ENCODE measurements around the gene PPP1R1B.

PPP1R1B gene

DNA sequence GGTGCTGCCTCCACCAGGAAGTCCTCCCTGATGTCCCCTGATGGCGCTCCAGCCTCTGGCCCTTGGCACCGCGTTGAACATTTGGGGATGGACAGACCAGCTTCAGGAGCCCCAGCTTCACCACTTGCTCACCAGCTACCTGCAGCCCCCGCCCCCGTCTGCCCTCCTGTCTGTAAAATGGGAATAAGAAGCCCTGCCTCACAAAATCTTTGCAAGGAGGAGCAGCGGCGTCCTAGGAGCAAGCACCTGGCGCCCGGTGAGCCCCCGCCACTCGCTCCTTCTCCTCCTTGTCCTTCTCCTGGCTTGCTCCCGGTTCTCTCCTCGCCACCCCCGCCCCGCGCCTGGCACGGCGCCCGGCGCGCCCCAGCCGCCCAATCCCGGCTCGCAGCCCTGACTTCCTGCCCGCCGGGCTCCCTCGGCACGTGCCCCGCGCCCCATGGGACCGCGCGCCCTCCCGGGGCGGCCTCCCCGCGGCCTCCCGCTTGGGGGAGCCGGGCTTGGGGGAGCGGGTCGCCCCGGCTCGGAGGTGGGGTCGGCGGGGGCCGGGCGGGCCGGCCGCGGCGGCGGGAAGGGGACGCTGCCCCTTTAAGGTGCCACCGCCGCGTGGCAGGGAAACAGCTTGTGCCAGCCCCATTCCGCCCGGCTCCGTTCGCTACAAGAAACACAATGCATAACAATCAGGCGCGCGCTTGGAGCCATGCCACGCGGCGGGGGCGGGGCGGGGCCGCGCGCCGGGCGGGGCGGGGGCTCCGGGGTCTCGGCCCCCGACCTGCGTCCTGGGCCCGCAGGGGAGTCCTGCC is 9.1 kb upstream of the PPP1R1B start:
- DNase-seq, result peak; percentile 83

DNA sequence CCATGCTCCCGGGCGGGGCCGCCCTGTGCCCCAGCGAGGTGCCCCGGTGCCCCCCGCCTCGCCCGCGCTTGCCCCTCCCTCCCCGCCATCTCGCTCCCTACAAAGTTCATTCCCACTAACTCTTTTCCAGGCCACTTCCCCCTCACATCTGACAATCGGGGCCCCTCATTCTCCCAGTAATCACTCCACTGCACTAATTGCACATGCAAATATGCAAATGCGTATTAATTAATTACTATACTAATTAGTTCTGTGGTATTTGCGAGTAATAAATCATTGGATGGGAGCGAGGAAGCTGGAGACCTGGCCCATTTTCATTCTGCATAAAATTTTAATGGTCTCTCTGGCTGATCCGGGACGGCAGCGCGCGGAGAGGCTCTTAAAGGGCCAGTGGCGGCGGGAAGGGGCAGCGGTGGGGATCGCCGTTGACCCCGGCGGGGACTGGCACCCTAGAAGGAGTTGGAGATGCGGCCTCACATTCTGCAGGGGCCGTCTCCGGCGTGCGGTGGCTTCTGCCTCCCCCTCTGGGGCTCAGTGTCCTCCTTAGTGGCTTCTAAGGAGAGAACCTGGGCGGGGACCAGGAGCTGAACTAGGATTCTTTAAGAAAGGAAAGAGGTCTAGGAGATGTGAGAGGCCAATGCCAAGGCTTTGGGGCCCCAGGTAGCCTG is 8.4 kb upstream of the PPP1R1B start:
- DNase-seq, result no peak

- DNase-seq, result peak; percentile 56
Measured at GRCh38 chr17:39618956-39619785, 7.6 kb upstream of the PPP1R1B start.

DNA sequence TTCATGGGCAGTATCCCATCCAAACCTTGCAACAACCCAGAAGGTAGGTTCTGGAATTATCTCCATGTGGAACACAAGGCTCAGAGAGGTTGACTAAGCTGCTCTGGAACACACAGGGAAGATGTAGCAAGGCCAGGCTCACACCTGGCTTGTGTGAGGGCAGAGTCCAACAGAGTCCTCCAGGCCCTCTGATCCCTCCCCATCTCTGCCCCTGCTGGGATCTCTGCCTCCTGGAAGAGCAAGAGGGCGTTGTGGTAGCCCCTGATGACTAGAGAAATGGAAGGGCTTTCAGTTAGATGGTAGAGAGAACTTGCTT is 7.0 kb upstream of the PPP1R1B start:
- no peak for DNase-seq

GRCh38 chr17:39621523-39622379 is 5.0 kb upstream of the PPP1R1B start:
- DNase-seq, result peak; percentile 77

DNA sequence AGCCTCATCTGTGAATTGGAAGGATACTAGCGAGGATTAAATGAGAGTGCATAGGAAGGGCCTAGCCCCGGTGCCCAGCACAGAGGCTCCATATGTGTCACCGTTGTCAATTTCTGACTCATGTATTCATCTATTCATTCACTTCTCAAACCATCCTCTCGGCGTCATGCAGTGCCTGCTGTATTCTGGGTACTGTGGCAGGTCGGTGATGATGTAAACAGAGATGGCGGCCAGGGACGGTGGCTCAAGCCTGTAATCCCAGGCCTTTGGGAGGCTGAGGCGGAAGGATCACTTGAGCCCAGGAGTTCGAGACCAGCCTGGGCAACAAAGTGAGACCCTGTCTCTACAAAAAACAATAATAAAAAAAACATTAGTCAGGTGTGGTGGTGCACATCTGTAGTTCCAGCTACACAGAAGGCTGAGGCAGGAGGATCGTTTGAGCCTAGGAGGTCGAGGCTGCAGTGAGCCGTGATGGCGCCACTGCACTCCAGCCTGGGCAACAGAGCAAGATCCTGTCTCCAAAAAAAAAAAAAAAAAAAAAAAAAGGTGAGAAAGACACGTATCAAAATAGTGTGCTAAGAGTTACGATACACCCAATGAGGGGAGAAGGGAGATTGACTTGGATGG is 4.3 kb upstream of the PPP1R1B start:
- no peak for DNase-seq

DNA sequence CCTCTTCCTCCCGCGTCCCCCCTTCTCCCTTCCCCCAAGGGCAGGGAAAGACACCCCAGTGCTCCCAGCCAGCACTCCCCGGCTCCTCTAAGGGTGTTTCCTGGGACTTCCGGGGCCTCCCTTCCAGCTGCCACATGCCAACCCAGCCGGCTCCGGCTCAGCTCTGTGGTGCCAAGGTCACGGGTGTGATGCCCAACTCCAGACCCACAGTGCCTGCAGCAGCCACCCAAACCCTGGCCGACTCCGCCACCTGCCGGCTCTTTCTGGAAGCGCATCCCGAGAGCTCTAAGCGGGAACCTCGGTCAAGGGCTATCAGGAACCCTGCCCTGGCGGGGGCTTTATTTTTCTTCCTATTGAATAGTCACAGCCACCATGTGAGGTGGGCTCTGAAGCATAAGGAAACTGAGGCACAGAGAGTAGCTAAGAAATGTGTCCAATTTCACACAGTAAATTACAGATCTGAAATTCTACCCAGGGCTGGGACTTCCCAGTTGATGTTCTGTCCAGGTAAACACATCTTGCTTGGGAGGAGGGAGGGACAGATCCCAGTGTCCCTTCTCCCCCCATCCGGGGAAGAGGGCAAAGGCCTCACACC is 3.3 kb upstream of the PPP1R1B start:
- peak; percentile 79 for DNase-seq

DNA sequence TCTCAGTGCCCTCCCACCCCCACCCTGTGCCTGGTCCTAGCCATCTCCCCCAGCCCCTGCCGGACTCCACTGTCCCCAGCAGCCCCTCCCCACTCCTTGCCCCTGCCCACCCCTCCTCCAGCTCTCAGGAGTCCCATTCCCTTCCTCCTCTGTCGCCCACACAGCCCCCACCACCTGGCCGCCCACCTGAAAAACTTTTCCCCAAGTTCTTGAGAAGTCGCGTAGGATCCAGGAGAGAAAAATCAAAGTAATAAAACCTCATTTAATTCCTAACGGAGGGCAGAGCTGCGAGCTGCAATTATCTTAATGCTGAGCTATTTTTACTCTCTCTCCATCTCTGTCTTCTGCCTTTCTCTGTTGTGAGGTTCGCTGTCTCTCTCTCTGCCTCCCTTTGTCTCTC is 2.4 kb upstream of the PPP1R1B start:
- DNase-seq, result no peak

GRCh38 chr17:39625198-39625785 is 1.5 kb upstream of the PPP1R1B start:
- DNase-seq, result no peak

GRCh38 chr17:39627047-39627711 is 427 bp downstream of the PPP1R1B start:
- DNase-seq, result no peak

DNA sequence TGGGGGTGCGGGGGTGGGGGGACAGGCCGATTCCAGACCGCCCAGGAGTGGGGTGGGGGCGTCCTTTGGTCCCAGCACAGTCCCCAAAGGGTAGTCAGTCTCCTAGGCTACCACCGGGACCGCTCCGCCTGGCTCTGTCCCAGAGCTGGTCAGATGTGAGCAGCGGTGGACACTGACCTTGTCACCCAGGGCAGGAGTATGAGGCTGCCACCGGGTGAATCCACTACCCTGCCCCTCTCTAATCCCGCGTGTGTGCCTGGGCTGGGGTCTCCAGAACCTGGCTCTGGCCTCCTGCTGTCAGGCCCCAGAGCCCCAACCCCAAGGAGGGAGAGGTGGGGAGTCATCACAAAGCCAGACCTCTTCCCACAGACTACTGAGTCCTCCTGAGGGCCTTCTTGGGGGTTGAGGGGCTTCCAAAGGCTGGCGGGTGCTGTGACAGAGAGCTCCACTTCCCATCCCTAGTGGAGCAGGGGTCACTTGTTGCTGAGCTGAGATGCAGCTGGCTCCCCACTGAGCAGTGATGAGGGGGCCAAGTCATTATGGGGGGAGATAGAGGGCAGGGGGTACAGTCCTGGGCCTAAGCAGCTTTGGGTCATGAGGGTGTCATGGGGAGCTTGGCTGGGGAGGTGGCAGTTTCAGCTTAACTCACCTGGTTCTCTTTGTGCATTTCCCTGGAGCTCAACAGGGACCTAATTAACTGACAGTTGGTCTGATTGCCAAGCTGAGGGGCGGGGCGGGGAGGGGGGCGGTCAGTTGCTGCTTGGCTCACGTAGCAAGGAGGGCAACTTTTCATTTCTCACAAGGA is 1.2 kb downstream of the PPP1R1B start:
- no peak for DNase-seq

DNA sequence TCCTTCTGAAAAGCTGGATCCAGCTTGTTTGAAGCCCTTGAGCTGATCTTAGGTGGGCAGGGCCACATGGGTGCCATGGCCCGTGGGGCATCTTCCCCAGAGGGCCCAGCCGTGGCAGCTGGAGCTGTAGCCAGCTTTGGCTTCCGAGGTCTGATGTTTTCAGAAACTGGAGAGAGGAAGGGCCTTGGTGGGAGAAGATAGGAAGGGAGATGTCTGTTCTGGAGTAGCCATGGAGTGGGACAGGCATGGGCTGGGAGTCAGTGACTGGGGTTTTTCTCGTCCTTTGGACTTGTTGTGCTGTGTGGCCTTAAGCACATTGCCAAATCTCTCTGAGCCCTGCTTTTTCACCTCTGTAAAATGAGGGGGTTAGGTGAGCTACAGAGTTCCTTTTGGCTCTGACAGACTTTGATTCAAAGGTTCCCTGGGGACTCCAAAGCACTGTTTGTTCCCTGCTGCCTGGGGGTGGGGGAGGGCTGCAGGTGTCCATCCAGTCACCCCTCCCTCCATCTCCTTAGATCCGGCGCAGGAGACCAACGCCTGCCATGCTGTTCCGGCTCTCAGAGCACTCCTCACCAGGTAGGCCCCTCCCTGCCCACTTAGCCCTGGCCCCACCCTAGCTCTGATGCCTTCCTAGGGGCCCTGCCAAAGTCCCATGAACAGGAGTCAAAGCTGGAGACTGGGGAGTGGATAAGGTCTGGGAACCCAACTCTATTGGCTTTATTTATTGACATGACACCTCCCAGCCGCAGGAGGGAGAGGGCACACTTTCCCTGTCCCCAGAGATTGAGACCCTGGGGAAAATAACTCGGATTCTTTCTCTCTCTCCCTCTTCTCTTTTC is 2.1 kb downstream of the PPP1R1B start:
- no peak for DNase-seq

GRCh38 chr17:39629494-39629880 is 2.7 kb downstream of the PPP1R1B start:
- no peak for DNase-seq

DNA sequence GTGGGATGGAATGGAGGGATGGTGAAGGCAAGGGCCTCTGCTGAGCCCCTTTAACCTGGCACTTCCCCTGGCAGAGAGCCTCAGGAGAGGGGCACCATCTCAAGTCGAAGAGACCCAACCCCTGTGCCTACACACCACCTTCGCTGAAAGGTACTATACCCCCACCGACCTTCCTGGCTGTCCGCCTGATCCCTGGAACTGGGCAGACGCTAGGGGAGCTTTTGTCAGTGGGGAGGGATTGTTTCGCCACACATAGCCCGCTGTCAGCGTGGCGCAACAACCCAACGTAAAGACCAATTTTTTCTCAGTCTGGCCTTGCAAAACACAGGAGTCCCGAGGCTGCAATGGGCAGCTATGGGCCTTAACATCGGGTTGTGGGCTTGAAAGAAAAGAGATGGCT is 3.1 kb downstream of the PPP1R1B start:
- DNase-seq, result no peak

DNA sequence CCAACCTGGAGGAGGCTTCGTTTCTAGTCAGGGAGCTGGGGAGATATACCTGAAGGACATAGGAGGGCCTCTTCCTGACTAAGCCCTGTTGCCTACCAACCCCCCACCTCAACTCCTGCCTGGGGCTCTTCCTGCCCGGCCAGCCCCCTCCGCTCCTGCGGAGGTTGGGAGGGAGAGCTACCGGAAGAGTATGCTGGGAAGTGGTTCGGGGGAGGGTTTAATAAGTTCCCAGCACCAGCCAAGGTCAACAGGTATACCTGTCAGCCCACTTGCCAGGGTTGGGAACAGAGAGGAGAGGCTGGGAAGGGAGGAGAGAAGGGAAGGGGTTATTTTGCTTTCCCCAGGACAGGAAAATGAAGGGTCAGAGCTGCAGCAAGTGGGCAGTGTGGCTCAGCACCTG is 4.7 kb downstream of the PPP1R1B start:
- no peak for DNase-seq

GRCh38 chr17:39632153-39632941 is 5.6 kb downstream of the PPP1R1B start:
- DNase-seq, result peak; percentile 62

- no peak for DNase-seq
Measured at GRCh38 chr17:39633570-39634183, 6.9 kb downstream of the PPP1R1B start.

DNA sequence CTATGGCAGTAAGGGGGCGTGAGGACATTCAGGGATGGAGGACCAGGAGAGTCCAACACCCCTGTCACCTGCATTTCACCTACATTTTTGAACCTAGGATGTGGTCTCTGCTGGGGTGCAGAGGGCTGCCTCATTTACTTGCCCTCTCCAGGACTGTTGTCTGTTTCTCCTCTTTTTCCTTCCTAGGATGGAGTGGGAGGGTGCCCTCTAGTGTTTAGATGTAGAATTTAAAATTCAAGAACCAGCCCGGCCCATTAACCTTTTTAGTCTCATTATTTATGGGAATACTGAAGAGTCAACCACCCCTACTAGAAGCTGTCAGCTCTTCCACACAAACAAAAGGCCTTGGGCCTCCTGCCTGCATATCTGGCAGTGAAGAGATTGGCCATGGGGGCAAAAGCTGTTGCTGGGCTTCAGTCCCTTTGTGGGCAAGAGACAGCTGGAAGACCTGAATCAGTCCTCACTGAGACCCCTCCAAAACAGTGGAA is 7.7 kb downstream of the PPP1R1B start:
- DNase-seq, result peak; percentile 16

Data from NCI-H1092 (cell line).